Coronary artery (tissue), 2 donors: ENCODE measurements around the gene CD93.

Experiments used
- DNase-seq: peaks from one replicate; pipeline ENCODE4 v3.0.0-alpha.2; 2017; ENCODE audit warnings: low spot score
- H3K27ac ChIP-seq, 2 donors: fragments of 200-600 bp; sonication (generic); one replicate each; pipeline ENCODE4 v1.5.1; 2016 to 2019
- H3K4me3 ChIP-seq: fragments of 200-600 bp; sonication (generic); 2 replicates; pipeline ENCODE4 v1.5.1; 2016; ENCODE audit warnings: mild to moderate bottlenecking, moderate library complexity
- CTCF ChIP-seq: fragments of 200-600 bp; sonication (generic); IDR thresholded peaks from one replicate; pipeline ENCODE4 v1.5.1; 2019; ENCODE audit warnings: antibody characterized with exemption

Gene CD93

GRCh38 chr20:23047001-23047737 lies 39.0 kb downstream of the CD93 start:
- peak overlapping the region; percentile 81 for H3K4me3 ChIP-seq
- peak overlapping the region in 1 of 2 donors; percentile 95 for H3K27ac ChIP-seq
- TF ChIP-seq CTCF = no peak
- no peak for DNase-seq

- TF ChIP-seq CTCF = no peak
- Histone ChIP-seq H3K27ac (peak overlapping the region; percentile 18 to 25), H3K4me3 (peak overlapping the region; percentile 81)
- DNase-seq = no peak
Observed at GRCh38 chr20:23046431-23046830, 39.7 kb downstream of the CD93 start.

GRCh38 chr20:23043376-23043775 lies 42.7 kb downstream of the CD93 start:
- DNase-seq = no peak
- H3K4me3 ChIP-seq = no peak overlapping the region
- H3K27ac ChIP-seq = no peak overlapping the region
- TF ChIP-seq CTCF = no peak

- Histone ChIP-seq H3K4me3 (no peak overlapping the region), H3K27ac (no peak overlapping the region)
- no peak for TF ChIP-seq CTCF
- no peak for DNase-seq
Observed at GRCh38 chr20:23042270-23042669, 43.9 kb downstream of the CD93 start.

- no peak for DNase-seq
- no peak overlapping the region for H3K27ac ChIP-seq
- no peak overlapping the region for H3K4me3 ChIP-seq
- no peak for TF ChIP-seq CTCF
Observed at GRCh38 chr20:23039885-23040508, 46.1 kb downstream of the CD93 start.

GRCh38 chr20:23039136-23039875 lies 46.8 kb downstream of the CD93 start:
- H3K27ac ChIP-seq = no peak overlapping the region
- no peak for DNase-seq
- no peak overlapping the region for H3K4me3 ChIP-seq
- TF ChIP-seq CTCF = no peak
